ENCODE measurements around the gene GRAMD4. TPM values are rescaled to one million over a fixed set of nuclear protein-coding genes. Genes with fewer than 3 reads are reported as not detected.

GRAMD4 gene
- total RNA-seq, 1 donor from 2014 or later, result 85.7 TPM

DNA sequence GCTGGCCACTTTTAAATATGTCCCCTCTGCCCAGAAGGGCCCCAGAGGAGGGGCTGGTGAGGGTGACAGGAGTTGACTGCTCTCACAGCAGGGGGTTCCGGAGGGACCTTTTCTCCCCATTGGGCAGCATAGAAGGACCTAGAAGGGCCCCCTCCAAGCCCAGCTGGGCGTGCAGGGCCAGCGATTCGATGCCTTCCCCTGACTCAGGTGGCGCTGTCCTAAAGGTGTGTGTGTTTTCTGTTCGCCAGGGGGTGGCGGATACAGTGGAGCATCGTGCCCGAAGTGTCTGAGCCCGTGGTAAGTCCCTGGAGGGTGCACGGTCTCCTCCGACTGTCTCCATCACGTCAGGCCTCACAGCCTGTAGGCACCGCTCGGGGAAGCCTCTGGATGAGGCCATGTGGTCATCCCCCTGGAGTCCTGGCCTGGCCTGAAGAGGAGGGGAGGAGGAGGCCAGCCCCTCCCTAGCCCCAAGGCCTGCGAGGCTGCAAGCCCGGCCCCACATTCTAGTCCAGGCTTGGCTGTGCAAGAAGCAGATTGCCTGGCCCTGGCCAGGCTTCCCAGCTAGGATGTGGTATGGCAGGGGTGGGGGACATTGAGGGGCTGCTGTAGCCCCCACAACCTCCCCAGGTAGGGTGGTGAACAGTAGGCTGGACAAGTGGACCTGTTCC, 46.5 kb downstream of the GRAMD4 start:
- no peaks in the 10 kb centered on the region for H3K36me3 Mint-ChIP-seq (ENCODE audit: unreplicated experiment)
- peaks cover 4% of the 10 kb centered on the region for H3K9me3 Mint-ChIP-seq (ENCODE audit: unreplicated experiment)
- H3K27me3 Mint-ChIP-seq (ENCODE audit: unreplicated experiment), result peaks cover 4% of the 10 kb centered on the region
- no peak for DNase-seq
- TF ChIP-seq, protein P1, sequence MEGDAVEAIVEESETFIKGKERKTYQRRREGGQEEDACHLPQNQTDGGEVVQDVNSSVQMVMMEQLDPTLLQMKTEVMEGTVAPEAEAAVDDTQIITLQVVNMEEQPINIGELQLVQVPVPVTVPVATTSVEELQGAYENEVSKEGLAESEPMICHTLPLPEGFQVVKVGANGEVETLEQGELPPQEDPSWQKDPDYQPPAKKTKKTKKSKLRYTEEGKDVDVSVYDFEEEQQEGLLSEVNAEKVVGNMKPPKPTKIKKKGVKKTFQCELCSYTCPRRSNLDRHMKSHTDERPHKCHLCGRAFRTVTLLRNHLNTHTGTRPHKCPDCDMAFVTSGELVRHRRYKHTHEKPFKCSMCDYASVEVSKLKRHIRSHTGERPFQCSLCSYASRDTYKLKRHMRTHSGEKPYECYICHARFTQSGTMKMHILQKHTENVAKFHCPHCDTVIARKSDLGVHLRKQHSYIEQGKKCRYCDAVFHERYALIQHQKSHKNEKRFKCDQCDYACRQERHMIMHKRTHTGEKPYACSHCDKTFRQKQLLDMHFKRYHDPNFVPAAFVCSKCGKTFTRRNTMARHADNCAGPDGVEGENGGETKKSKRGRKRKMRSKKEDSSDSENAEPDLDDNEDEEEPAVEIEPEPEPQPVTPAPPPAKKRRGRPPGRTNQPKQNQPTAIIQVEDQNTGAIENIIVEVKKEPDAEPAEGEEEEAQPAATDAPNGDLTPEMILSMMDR (IDR thresholded peaks at IDR 0.05; ENCODE audit: partially characterized antibody, unreplicated experiment), result no peak
- H3K4me1 Mint-ChIP-seq (ENCODE audit: low read depth, unreplicated experiment), result peaks cover under 1% of the 10 kb centered on the region
- H3K27ac Mint-ChIP-seq (ENCODE audit: unreplicated experiment), result no peak overlapping the region
- H3K4me3 Mint-ChIP-seq (ENCODE audit: unreplicated experiment), result no peak overlapping the region

DNA sequence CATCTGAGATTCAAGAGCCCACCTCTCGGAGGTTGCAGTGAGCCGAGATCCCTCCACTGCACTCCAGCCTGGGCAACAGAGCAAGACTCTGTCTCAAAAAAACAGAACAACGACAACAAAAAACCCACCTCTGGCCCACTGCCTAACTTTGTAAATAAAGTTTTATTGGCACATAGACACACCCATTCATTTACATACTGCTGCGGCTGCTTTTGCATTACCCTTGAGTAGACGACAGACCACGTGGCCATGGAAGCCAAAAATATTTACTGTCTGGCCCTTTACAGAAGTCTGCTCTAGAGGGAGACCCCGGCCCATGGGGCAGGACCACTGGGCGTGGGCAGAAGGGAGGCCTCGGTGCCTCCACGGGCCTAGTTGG, 47.0 kb downstream of the GRAMD4 start:
- no peak overlapping the region for H3K27ac Mint-ChIP-seq (ENCODE audit: unreplicated experiment)
- TF ChIP-seq, protein P1 (IDR thresholded peaks at IDR 0.05; ENCODE audit: partially characterized antibody, unreplicated experiment), result no peak
- peaks cover 1% of the 10 kb centered on the region for H3K4me1 Mint-ChIP-seq (ENCODE audit: low read depth, unreplicated experiment)
- peaks cover 3% of the 10 kb centered on the region for H3K27me3 Mint-ChIP-seq (ENCODE audit: unreplicated experiment)
- peaks cover 4% of the 10 kb centered on the region for H3K9me3 Mint-ChIP-seq (ENCODE audit: unreplicated experiment)
- no peaks in the 10 kb centered on the region for H3K36me3 Mint-ChIP-seq (ENCODE audit: unreplicated experiment)
- DNase-seq, result no peak
- no peak overlapping the region for H3K4me3 Mint-ChIP-seq (ENCODE audit: unreplicated experiment)

DNA sequence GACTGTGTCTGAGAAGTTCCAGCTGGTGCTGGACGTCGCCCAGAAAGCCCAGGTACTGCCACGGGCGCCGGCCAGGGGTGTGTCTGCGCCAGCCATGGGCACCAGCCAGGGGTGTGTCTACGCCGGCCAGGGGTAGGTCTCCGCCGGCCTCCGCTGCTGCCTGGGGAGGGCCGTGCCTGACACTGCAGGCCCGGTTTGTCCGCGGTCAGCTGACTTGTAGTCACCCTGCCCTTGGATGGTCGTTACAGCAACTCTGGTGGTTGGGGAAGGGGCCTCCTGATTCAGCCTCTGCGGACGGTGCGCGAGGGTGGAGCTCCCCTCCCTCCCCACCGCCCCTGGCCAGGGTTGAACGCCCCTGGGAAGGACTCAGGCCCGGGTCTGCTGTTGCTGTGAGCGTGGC, 47.9 kb downstream of the GRAMD4 start:
- TF ChIP-seq, protein P1 (IDR thresholded peaks at IDR 0.05; ENCODE audit: partially characterized antibody, unreplicated experiment), result no peak
- DNase-seq, result no peak
- Mint-ChIP-seq H3K27me3 (ENCODE audit: unreplicated experiment) (peaks cover 3% of the 10 kb centered on the region), H3K9me3 (ENCODE audit: unreplicated experiment) (peaks cover 5% of the 10 kb centered on the region), H3K36me3 (ENCODE audit: unreplicated experiment) (no peaks in the 10 kb centered on the region), H3K27ac (ENCODE audit: unreplicated experiment) (no peak overlapping the region), H3K4me3 (ENCODE audit: unreplicated experiment) (no peak overlapping the region), H3K4me1 (ENCODE audit: low read depth, unreplicated experiment) (peaks cover 1% of the 10 kb centered on the region)

DNA sequence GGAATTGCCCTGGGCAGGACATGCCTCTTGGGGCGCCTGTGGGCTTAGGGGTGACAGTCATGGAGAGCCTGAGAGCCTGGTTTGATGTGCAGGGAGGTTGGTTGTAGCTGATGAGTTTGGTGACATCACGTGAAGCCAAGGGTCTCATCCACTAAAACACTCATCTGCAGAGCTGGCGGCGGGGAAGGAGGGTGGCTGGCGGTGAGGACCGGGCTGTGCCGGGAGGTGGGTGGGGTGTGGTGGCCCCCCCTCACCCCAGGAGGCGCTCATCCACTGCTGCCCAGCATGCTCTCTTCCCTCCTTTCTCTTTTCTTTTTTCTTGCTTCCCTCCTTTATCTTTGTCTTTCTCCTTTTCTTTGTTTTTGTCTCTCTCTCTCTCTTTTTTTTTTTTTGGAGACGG, 49.0 kb downstream of the GRAMD4 start:
- peaks cover 1% of the 10 kb centered on the region for H3K4me1 Mint-ChIP-seq (ENCODE audit: low read depth, unreplicated experiment)
- TF ChIP-seq, protein P1 (IDR thresholded peaks at IDR 0.05; ENCODE audit: partially characterized antibody, unreplicated experiment), result no peak
- no peak for DNase-seq
- peaks cover 3% of the 10 kb centered on the region for H3K27me3 Mint-ChIP-seq (ENCODE audit: unreplicated experiment)
- H3K27ac Mint-ChIP-seq (ENCODE audit: unreplicated experiment), result no peak overlapping the region
- peaks cover 5% of the 10 kb centered on the region for H3K9me3 Mint-ChIP-seq (ENCODE audit: unreplicated experiment)
- no peaks in the 10 kb centered on the region for H3K36me3 Mint-ChIP-seq (ENCODE audit: unreplicated experiment)
- no peak overlapping the region for H3K4me3 Mint-ChIP-seq (ENCODE audit: unreplicated experiment)

GRCh38 chr22:46671824-46672432, 51.7 kb downstream of the GRAMD4 start:
- DNase-seq, result no peak
- Mint-ChIP-seq H3K27ac (ENCODE audit: unreplicated experiment) (no peak overlapping the region), H3K4me1 (ENCODE audit: low read depth, unreplicated experiment) (peaks cover 1% of the 10 kb centered on the region), H3K27me3 (ENCODE audit: unreplicated experiment) (no peaks in the 10 kb centered on the region), H3K9me3 (ENCODE audit: unreplicated experiment) (peaks cover 7% of the 10 kb centered on the region), H3K36me3 (ENCODE audit: unreplicated experiment) (no peaks in the 10 kb centered on the region), H3K4me3 (ENCODE audit: unreplicated experiment) (no peak overlapping the region)
- TF ChIP-seq, protein P1 (IDR thresholded peaks at IDR 0.05; ENCODE audit: partially characterized antibody, unreplicated experiment), result no peak

Measured in glutamatergic neuron (in vitro differentiated cells).